ENCODE results near the gene FBXO9. TPM values are rescaled to one million over a fixed set of nuclear protein-coding genes. Genes with fewer than 3 reads are reported as not detected.

FBXO9 gene
- total RNA-seq, 2 experiments from 2014 or later: 54.1 to 55.6 TPM

- CTCF ChIA-PET: interaction anchor here (0.8 to 3.4 kb wide), 5 partner anchors 25 to 706 kb away, joined by 3 to 17 read pairs (median 3); partner anchors contain the start of genes GSTA4 and PAQR8
- intact Hi-C loops (cut with micrococcal nuclease): loop anchor here (5.0 kb wide), 2 partner anchors 289 to 479 kb away; partner anchors contain the start of gene GCLC
- Mint-ChIP-seq H3K36me3 (peaks cover 10% of the 10 kb centered on the region), H3K4me3 (no peak overlapping the region), H3K4me1 (ENCODE audit: low read depth) (peaks cover 47% of the 10 kb centered on the region), H3K27me3 (no peaks in the 10 kb centered on the region), H3K27ac (no peak overlapping the region), H3K9me3 (no peaks in the 10 kb centered on the region)
- DNase-seq: no peak
- POLR2A ChIA-PET: no interaction called here
Observed at GRCh38 chr6:53067849-53068361, 2.7 kb downstream of the FBXO9 start.

GRCh38 chr6:53069427-53069826 lies 4.2 kb downstream of the FBXO9 start:
- Mint-ChIP-seq H3K4me3 (no peak overlapping the region), H3K27me3 (no peaks in the 10 kb centered on the region), H3K9me3 (no peaks in the 10 kb centered on the region), H3K4me1 (ENCODE audit: low read depth) (peaks cover 43% of the 10 kb centered on the region), H3K27ac (no peak overlapping the region), H3K36me3 (peaks cover 21% of the 10 kb centered on the region)
- CTCF ChIA-PET: interaction anchor here (0.6 to 1.3 kb wide), 2 partner anchors 72 to 188 kb away, joined by 3 read pairs; no protein-coding TSS in a partner anchor
- POLR2A ChIA-PET: no interaction called here
- DNase-seq: no peak
- intact Hi-C loops (cut with micrococcal nuclease): loop anchor here (5.0 kb wide), 2 partner anchors 288 to 478 kb away; partner anchors contain the start of gene GCLC

GRCh38 chr6:53070806-53071205 lies 5.6 kb downstream of the FBXO9 start:
- ChIA-PET POLR2A (no interaction called here), CTCF (interaction anchor here (0.7 to 1.2 kb wide), 3 partner anchors 18 to 655 kb away, joined by 3 to 5 read pairs (median 3); no protein-coding TSS in a partner anchor)
- Mint-ChIP-seq H3K4me1 (ENCODE audit: low read depth) (peaks cover 41% of the 10 kb centered on the region), H3K27ac (peak overlapping the region; percentile 30), H3K27me3 (no peaks in the 10 kb centered on the region), H3K36me3 (peaks cover 26% of the 10 kb centered on the region), H3K4me3 (no peak overlapping the region), H3K9me3 (no peaks in the 10 kb centered on the region)
- intact Hi-C loops (cut with micrococcal nuclease): no loop called here
- peak; percentile 31 for DNase-seq

GRCh38 chr6:53074347-53074746 lies 9.1 kb downstream of the FBXO9 start:
- no peak for DNase-seq
- Mint-ChIP-seq H3K27me3 (no peaks in the 10 kb centered on the region), H3K9me3 (no peaks in the 10 kb centered on the region), H3K36me3 (peaks cover 35% of the 10 kb centered on the region), H3K4me3 (no peak overlapping the region), H3K27ac (no peak overlapping the region), H3K4me1 (ENCODE audit: low read depth) (peaks cover 18% of the 10 kb centered on the region)
- intact Hi-C loops (cut with micrococcal nuclease): no loop called here
- POLR2A ChIA-PET: no interaction called here
- CTCF ChIA-PET: no interaction called here

- H3K27ac Mint-ChIP-seq: no peak overlapping the region
- intact Hi-C loops (cut with micrococcal nuclease): no loop called here
- H3K4me1 Mint-ChIP-seq (ENCODE audit: low read depth): no peaks in the 10 kb centered on the region
- CTCF ChIA-PET: no interaction called here
- H3K27me3 Mint-ChIP-seq: no peaks in the 10 kb centered on the region
- no peaks in the 10 kb centered on the region for H3K9me3 Mint-ChIP-seq
- POLR2A ChIA-PET: no interaction called here
- peaks cover 40% of the 10 kb centered on the region for H3K36me3 Mint-ChIP-seq
- no peak overlapping the region for H3K4me3 Mint-ChIP-seq
- no peak for DNase-seq
Observed at GRCh38 chr6:53080813-53081212, 15.6 kb downstream of the FBXO9 start.

GRCh38 chr6:53086302-53086701 lies 21.1 kb downstream of the FBXO9 start:
- H3K27me3 Mint-ChIP-seq: no peaks in the 10 kb centered on the region
- no peak overlapping the region for H3K4me3 Mint-ChIP-seq
- no peak overlapping the region for H3K27ac Mint-ChIP-seq
- ChIA-PET CTCF (no interaction called here), POLR2A (interaction anchor here (0.7 kb wide), 1 partner anchor 8 kb away, joined by 3 read pairs; no protein-coding TSS in a partner anchor)
- intact Hi-C loops (cut with micrococcal nuclease): no loop called here
- no peaks in the 10 kb centered on the region for H3K9me3 Mint-ChIP-seq
- DNase-seq: no peak
- H3K4me1 Mint-ChIP-seq (ENCODE audit: low read depth): no peaks in the 10 kb centered on the region
- peaks cover 29% of the 10 kb centered on the region for H3K36me3 Mint-ChIP-seq

- POLR2A ChIA-PET: no interaction called here
- Mint-ChIP-seq H3K27me3 (no peaks in the 10 kb centered on the region), H3K27ac (no peak overlapping the region), H3K36me3 (peaks cover 26% of the 10 kb centered on the region), H3K4me3 (no peak overlapping the region), H3K4me1 (ENCODE audit: low read depth) (no peaks in the 10 kb centered on the region), H3K9me3 (no peaks in the 10 kb centered on the region)
- intact Hi-C loops (cut with micrococcal nuclease): no loop called here
- no peak for DNase-seq
- CTCF ChIA-PET: no interaction called here
Observed at GRCh38 chr6:53089948-53090347, 24.7 kb downstream of the FBXO9 start.

GRCh38 chr6:53090576-53090975 lies 25.4 kb downstream of the FBXO9 start:
- DNase-seq: no peak
- H3K27ac Mint-ChIP-seq: no peak overlapping the region
- no peaks in the 10 kb centered on the region for H3K9me3 Mint-ChIP-seq
- peaks cover 28% of the 10 kb centered on the region for H3K36me3 Mint-ChIP-seq
- intact Hi-C loops (cut with micrococcal nuclease): no loop called here
- CTCF ChIA-PET: no interaction called here
- POLR2A ChIA-PET: no interaction called here
- H3K4me3 Mint-ChIP-seq: no peak overlapping the region
- H3K4me1 Mint-ChIP-seq (ENCODE audit: low read depth): no peaks in the 10 kb centered on the region
- H3K27me3 Mint-ChIP-seq: no peaks in the 10 kb centered on the region

GRCh38 chr6:53095270-53095669 lies 30.1 kb downstream of the FBXO9 start:
- H3K27me3 Mint-ChIP-seq: no peaks in the 10 kb centered on the region
- intact Hi-C loops (cut with micrococcal nuclease): no loop called here
- DNase-seq: no peak
- no peaks in the 10 kb centered on the region for H3K4me1 Mint-ChIP-seq (ENCODE audit: low read depth)
- H3K4me3 Mint-ChIP-seq: no peak overlapping the region
- CTCF ChIA-PET: no interaction called here
- no peaks in the 10 kb centered on the region for H3K9me3 Mint-ChIP-seq
- peaks cover 47% of the 10 kb centered on the region for H3K36me3 Mint-ChIP-seq
- POLR2A ChIA-PET: no interaction called here
- H3K27ac Mint-ChIP-seq: no peak overlapping the region

- DNase-seq: no peak
- H3K36me3 Mint-ChIP-seq: peaks cover 47% of the 10 kb centered on the region
- ChIA-PET CTCF (no interaction called here), POLR2A (no interaction called here)
- H3K4me1 Mint-ChIP-seq (ENCODE audit: low read depth): no peaks in the 10 kb centered on the region
- no peak overlapping the region for H3K27ac Mint-ChIP-seq
- no peaks in the 10 kb centered on the region for H3K9me3 Mint-ChIP-seq
- H3K27me3 Mint-ChIP-seq: no peaks in the 10 kb centered on the region
- intact Hi-C loops (cut with micrococcal nuclease): no loop called here
- no peak overlapping the region for H3K4me3 Mint-ChIP-seq
Observed at GRCh38 chr6:53095716-53096115, 30.5 kb downstream of the FBXO9 start.

GRCh38 chr6:53100561-53100960 lies 35.4 kb downstream of the FBXO9 start:
- DNase-seq: no peak
- H3K4me1 Mint-ChIP-seq (ENCODE audit: low read depth): no peaks in the 10 kb centered on the region
- no peak overlapping the region for H3K4me3 Mint-ChIP-seq
- H3K27ac Mint-ChIP-seq: no peak overlapping the region
- H3K27me3 Mint-ChIP-seq: no peaks in the 10 kb centered on the region
- ChIA-PET CTCF (no interaction called here), POLR2A (no interaction called here)
- intact Hi-C loops (cut with micrococcal nuclease): no loop called here
- H3K36me3 Mint-ChIP-seq: peaks cover 31% of the 10 kb centered on the region
- H3K9me3 Mint-ChIP-seq: no peaks in the 10 kb centered on the region

- intact Hi-C loops (cut with micrococcal nuclease): no loop called here
- H3K36me3 Mint-ChIP-seq: peaks cover 28% of the 10 kb centered on the region
- POLR2A ChIA-PET: no interaction called here
- no peaks in the 10 kb centered on the region for H3K27me3 Mint-ChIP-seq
- no peak overlapping the region for H3K27ac Mint-ChIP-seq
- no peaks in the 10 kb centered on the region for H3K4me1 Mint-ChIP-seq (ENCODE audit: low read depth)
- peak; percentile 10 for DNase-seq
- no peaks in the 10 kb centered on the region for H3K9me3 Mint-ChIP-seq
- CTCF ChIA-PET: no interaction called here
- H3K4me3 Mint-ChIP-seq: no peak overlapping the region
Observed at GRCh38 chr6:53101006-53101405, 35.8 kb downstream of the FBXO9 start.

GRCh38 chr6:53103993-53104675 lies 38.9 kb downstream of the FBXO9 start:
- Mint-ChIP-seq H3K36me3 (peaks cover 8% of the 10 kb centered on the region), H3K9me3 (no peaks in the 10 kb centered on the region), H3K27me3 (no peaks in the 10 kb centered on the region), H3K4me3 (no peak overlapping the region), H3K4me1 (ENCODE audit: low read depth) (no peaks in the 10 kb centered on the region), H3K27ac (no peak overlapping the region)
- DNase-seq: no peak
- intact Hi-C loops (cut with micrococcal nuclease): no loop called here
- POLR2A ChIA-PET: no interaction called here
- CTCF ChIA-PET: no interaction called here
